HCT116 (cell line): Measurements from ENCODE around the gene IFT88. TPM values are rescaled to one million over a fixed set of nuclear protein-coding genes. Genes with fewer than 3 reads are reported as not detected.
"Not testable (repeated sequence)": the region's sequence is repeated elsewhere in the genome, so short reads cannot be mapped to it uniquely, and the experiment has no call there.

Experiments
- ATAC-seq: fragments of 200-7000 bp; cut with Tn5 transposase; 2 replicates; pipeline ENCODE4 v1.9.1; 2020; ENCODE audit warnings: mild to moderate bottlenecking, moderate library complexity
- BruUV-seq: library from RNA; stranded (reverse); fragments of 400-500 nt; replicated peaks from 2 replicates; lab custom pipeline; 2021; lab: Mats Ljungman, UMichigan
- CTCF ChIA-PET: fragments of 300-600 bp; sonication (Branson Sonifier 250); formaldehyde crosslinking; loops from one replicate; lab custom pipeline; 2021; ENCODE audit warnings: antibody characterized with exemption; lab: Charles Lee
- POLR2A ChIA-PET: fragments of 300-600, 350-600 bp; sonication (Branson Sonifier 250); formaldehyde crosslinking; loops from one replicate; lab custom pipeline; 2021; ENCODE audit warnings: antibody characterized with exemption; lab: Charles Lee
- RAD21 ChIA-PET, 2 experiments: fragments of 300-600 bp; sonication (Branson Sonifier 250); formaldehyde crosslinking; loops; one replicate each; lab custom pipeline; 2023; ENCODE audit warnings: low total read pairs in 2 of 2; ENCODE audit not compliant: uncharacterized antibody in 2 of 2, unreplicated experiment in 2 of 2, low non-redundant PET in 1 of 2; lab: Charles Lee
- DNase-seq: peaks from one replicate; pipeline ENCODE4 v3.0.0-alpha.2; 2010; ENCODE audit warnings: low read depth, low spot score
- H2AFZ ChIP-seq: fragments of 200-600 bp; shearing (Covaris generic), sonication (generic); 2 replicates; pipeline ENCODE4 v1.6.1; 2017; ENCODE audit warnings: low read depth, mixed run types, mixed read lengths, antibody characterized with exemption, low read length; ENCODE audit not compliant: poor library complexity, severe bottlenecking
- H3K27ac ChIP-seq: 2 replicates; pipeline ENCODE4 v1.5.1; 2012; ENCODE audit warnings: low read depth, low read length
- H3K27me3 ChIP-seq: fragments of 200-600 bp; sonication (generic); 2 replicates; pipeline ENCODE4 v1.6.1; 2016; ENCODE audit warnings: mixed run types, low read length, mixed read lengths; ENCODE audit not compliant: insufficient read depth
- H3K36me3 ChIP-seq, 2 experiments: fragments of 200-500 bp in 1 of 2; fragments of 200-600 bp in 1 of 2; sonication (Bioruptor generic) in 1 of 2; sonication (generic) in 1 of 2; 2 replicates each; pipeline versions ENCODE4 v1.5.1 to v1.6.1; 2014 to 2016; ENCODE audit warnings: low read length in 2 of 2, inconsistent platforms in 1 of 2, mixed read lengths in 1 of 2, mixed run types in 1 of 2; ENCODE audit not compliant: insufficient read depth in 2 of 2, control insufficient read depth in 1 of 2
- H3K4me1 ChIP-seq, 2 experiments: fragments of 200-600 bp in 1 of 2; sonication (generic) in 1 of 2; 2 replicates each; pipeline versions ENCODE4 v1.5.1 to v1.6.1; 2012 to 2017; ENCODE audit warnings: low read length in 2 of 2, inconsistent platforms in 1 of 2, mild to moderate bottlenecking in 1 of 2, mixed read lengths in 1 of 2, mixed run types in 1 of 2, moderate library complexity in 1 of 2; ENCODE audit not compliant: insufficient read depth in 2 of 2, control insufficient read depth in 1 of 2
- H3K4me2 ChIP-seq: fragments of 200-600 bp; sonication (generic); 2 replicates; pipeline ENCODE4 v1.6.1; 2017; ENCODE audit warnings: mixed run types, low read length, mixed read lengths
- H3K4me3 ChIP-seq, 2 experiments: fragments of 200-600 bp in 1 of 2; sonication (generic) in 1 of 2; replicated peaks in 1 of 2; 2 replicates each; pipeline ENCODE4 v1.5.1; 2011 to 2016; ENCODE audit warnings: low read length in 2 of 2, control low read depth in 1 of 2, low read depth in 1 of 2, mild to moderate bottlenecking in 1 of 2, mixed read lengths in 1 of 2, mixed run types in 1 of 2
- H3K79me2 ChIP-seq: fragments of 200-600 bp; sonication (generic); 2 replicates; pipeline ENCODE4 v1.6.1; 2017; ENCODE audit warnings: mild to moderate bottlenecking, mixed run types, low read length, moderate library complexity, mixed read lengths; ENCODE audit not compliant: insufficient read depth
- H3K9ac ChIP-seq: fragments of 200-600 bp; sonication (generic); 2 replicates; pipeline ENCODE4 v1.6.1; 2016; ENCODE audit warnings: low read length, mixed read lengths
- H3K9me2 ChIP-seq: fragments of 200-600 bp; sonication (generic), shearing (Covaris generic); 2 replicates; pipeline ENCODE4 v1.6.1; 2017; ENCODE audit warnings: mixed run types, mild to moderate bottlenecking, moderate library complexity; ENCODE audit not compliant: insufficient read depth
- H3K9me3 ChIP-seq, 2 experiments: fragments of 200-500 bp in 1 of 2; fragments of 200-600 bp in 1 of 2; sonication (Bioruptor generic) in 1 of 2; sonication (generic) in 1 of 2; 2 replicates each; pipeline ENCODE4 v1.6.1; 2014 to 2017; ENCODE audit warnings: low read length in 2 of 2, mixed read lengths in 2 of 2, inconsistent platforms in 1 of 2, low read depth in 1 of 2, mild to moderate bottlenecking in 1 of 2, mixed run types in 1 of 2, moderate library complexity in 1 of 2; ENCODE audit not compliant: control insufficient read depth in 1 of 2, insufficient read depth in 1 of 2
- H4K20me1 ChIP-seq: fragments of 200-600 bp; sonication (generic), shearing (Covaris generic); 2 replicates; pipeline ENCODE4 v1.6.1; 2017; ENCODE audit warnings: mixed run types, mild to moderate bottlenecking, moderate library complexity; ENCODE audit not compliant: insufficient read depth
- CEBPB ChIP-seq: IDR thresholded peaks from 2 replicates; pipeline ENCODE4 v1.6.1; 2012; ENCODE audit warnings: low read depth
- EZH2phosphoT487 ChIP-seq: fragments of 200-600 bp; IDR thresholded peaks from 2 replicates; pipeline ENCODE4 v1.6.1; 2018; ENCODE audit warnings: antibody characterized with exemption, borderline replicate concordance
- FOSL1 ChIP-seq: IDR thresholded peaks from 2 replicates; pipeline ENCODE4 v1.6.1; 2012; ENCODE audit warnings: low read depth
- POLR2AphosphoS5 ChIP-seq: IDR thresholded peaks from 2 replicates; pipeline ENCODE4 v1.6.1; 2011; ENCODE audit warnings: mild to moderate bottlenecking, low read depth, low read length, moderate library complexity
- RAD21 ChIP-seq: IDR thresholded peaks from 2 replicates; pipeline ENCODE4 v1.6.1; 2012; ENCODE audit warnings: low read depth, mild to moderate bottlenecking
- SP1 ChIP-seq: IDR thresholded peaks from 2 replicates; pipeline ENCODE4 v1.6.1; 2012; ENCODE audit warnings: low read depth
- SRF ChIP-seq: IDR thresholded peaks from 2 replicates; pipeline ENCODE4 v1.6.1; 2012; ENCODE audit warnings: low read depth
- intact Hi-C: fragments of 100-400 bp; cut with micrococcal nuclease; formaldehyde crosslinking; loops from 2 replicates; pipeline ENCODE4 v1.10.0; 2022
- total RNA-seq: library from RNA; stranded (reverse); gene quantifications from one replicate; pipeline ENCODE4 v1.2.1, GENCODE V29; 2021; ENCODE audit not compliant: unreplicated experiment
- TF ChIP-seq, protein P1 (sequence below), 3 experiments: fragments of 200-600 bp in 1 of 3; sonication (generic) in 1 of 3; IDR thresholded peaks in 2 of 3; conservative IDR thresholded peaks in 1 of 3; 2 replicates each; pipeline ENCODE4 v1.5.1; 2012 to 2017; ENCODE audit warnings: low read depth in 2 of 3, low read length in 2 of 3, antibody characterized with exemption in 1 of 3, borderline replicate concordance in 1 of 3, control low read depth in 1 of 3, mild to moderate bottlenecking in 1 of 3, mixed read lengths in 1 of 3, mixed run types in 1 of 3, moderate library complexity in 1 of 3; ENCODE audit not compliant: insufficient read depth in 1 of 3
- TF ChIP-seq, protein P2 (sequence below): IDR thresholded peaks from 2 replicates; pipeline ENCODE4 v1.6.1; 2012; ENCODE audit warnings: low read depth

Gene IFT88
- total RNA-seq, 1 experiment from 2014 or later = 13.1 TPM

DNA sequence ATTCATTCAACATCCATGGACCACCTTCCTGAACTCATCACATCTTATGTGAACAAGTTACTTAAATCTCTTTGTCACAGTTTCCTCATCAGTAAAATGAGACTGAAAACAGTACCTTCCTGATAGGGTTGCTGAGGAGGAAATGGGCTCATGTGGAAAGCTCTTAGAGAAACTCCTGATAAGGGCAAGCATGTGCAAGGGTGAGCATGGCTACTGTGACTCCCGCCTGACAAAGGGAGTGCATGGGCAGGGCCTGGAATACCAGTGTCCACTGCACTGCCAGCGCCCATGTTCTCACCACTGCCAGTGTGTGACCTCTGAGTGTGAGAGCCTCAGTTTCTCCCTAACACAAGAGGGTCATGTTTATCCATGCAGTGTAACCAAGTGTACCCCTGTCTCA lies 109.3 kb downstream of the IFT88 start (continued):
- TF ChIP-seq SRF = no peak

DNA sequence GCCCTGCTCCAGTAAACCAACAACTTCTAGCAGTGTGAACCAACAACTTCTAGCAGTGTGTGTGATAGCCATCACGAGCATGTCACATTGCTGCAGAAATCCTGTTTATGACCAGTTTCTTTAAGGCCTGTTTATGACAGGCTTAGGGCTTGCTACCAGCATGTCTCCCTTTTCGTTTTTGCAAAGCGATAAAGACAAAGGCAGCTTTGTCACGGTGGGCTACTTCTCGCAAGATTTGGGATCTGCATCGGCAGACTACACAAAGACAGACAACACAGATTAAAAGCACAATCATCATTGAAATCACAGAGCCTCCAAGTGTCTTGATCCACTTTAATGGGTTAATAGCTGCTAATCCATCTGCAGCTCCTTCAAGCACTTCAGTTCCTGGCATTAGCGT lies 111.6 kb downstream of the IFT88 start:
- H3K4me1 ChIP-seq, DNase-seq, H3K9ac ChIP-seq, H3K9me2 ChIP-seq, H3K36me3 ChIP-seq, H3K79me2 ChIP-seq, H4K20me1 ChIP-seq, RAD21 ChIA-PET, H3K4me3 ChIP-seq, H3K27me3 ChIP-seq, POLR2A ChIA-PET, ATAC-seq, H3K27ac ChIP-seq, H3K4me2 ChIP-seq, intact Hi-C loops, H3K9me3 ChIP-seq, CTCF ChIA-PET, H2AFZ ChIP-seq, BruUV-seq: not testable (repeated sequence)

DNA sequence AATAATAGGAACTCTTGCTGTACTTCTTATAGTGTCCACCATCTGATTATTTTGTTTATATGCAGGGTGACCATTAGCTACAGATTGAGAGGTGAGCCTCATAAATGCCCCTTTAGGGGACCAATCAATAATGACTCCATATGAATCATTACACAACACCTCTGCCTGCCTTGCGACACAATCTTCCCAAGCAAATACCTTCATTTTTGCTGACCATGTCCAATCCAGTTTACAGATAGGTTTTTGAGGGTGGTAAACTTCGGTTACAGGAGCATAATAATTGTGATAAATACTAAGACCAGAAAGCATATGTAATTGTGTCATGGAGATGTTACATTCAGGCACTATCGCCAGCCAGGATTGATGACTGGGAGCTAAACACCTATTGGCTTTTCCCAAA lies 112.9 kb downstream of the IFT88 start:
- no TSS peak for BruUV-seq
- ChIA-PET RAD21 (no interaction called here), CTCF (no interaction called here), POLR2A (no interaction called here)
- no peak overlapping the region for H3K27ac ChIP-seq
- no peak for DNase-seq
- H3K27me3 ChIP-seq = no peaks in the 10 kb centered on the region
- TF ChIP-seq CEBPB (no peak), FOSL1 (no peak), RAD21 (no peak), POLR2AphosphoS5 (no peak), SP1 (no peak), EZH2phosphoT487 (no peak)
- TF ChIP-seq, protein P1, sequence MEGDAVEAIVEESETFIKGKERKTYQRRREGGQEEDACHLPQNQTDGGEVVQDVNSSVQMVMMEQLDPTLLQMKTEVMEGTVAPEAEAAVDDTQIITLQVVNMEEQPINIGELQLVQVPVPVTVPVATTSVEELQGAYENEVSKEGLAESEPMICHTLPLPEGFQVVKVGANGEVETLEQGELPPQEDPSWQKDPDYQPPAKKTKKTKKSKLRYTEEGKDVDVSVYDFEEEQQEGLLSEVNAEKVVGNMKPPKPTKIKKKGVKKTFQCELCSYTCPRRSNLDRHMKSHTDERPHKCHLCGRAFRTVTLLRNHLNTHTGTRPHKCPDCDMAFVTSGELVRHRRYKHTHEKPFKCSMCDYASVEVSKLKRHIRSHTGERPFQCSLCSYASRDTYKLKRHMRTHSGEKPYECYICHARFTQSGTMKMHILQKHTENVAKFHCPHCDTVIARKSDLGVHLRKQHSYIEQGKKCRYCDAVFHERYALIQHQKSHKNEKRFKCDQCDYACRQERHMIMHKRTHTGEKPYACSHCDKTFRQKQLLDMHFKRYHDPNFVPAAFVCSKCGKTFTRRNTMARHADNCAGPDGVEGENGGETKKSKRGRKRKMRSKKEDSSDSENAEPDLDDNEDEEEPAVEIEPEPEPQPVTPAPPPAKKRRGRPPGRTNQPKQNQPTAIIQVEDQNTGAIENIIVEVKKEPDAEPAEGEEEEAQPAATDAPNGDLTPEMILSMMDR (IDR thresholded peaks at IDR 0.05 in 2 of 3, conservative IDR thresholded peaks at IDR 0.05 in 1 of 3; ENCODE audit: borderline replicate concordance in 1 of 3, insufficient read depth in 1 of 3, low read depth in 2 of 3, low read length in 2 of 3) = no peak
- TF ChIP-seq, protein P2, sequence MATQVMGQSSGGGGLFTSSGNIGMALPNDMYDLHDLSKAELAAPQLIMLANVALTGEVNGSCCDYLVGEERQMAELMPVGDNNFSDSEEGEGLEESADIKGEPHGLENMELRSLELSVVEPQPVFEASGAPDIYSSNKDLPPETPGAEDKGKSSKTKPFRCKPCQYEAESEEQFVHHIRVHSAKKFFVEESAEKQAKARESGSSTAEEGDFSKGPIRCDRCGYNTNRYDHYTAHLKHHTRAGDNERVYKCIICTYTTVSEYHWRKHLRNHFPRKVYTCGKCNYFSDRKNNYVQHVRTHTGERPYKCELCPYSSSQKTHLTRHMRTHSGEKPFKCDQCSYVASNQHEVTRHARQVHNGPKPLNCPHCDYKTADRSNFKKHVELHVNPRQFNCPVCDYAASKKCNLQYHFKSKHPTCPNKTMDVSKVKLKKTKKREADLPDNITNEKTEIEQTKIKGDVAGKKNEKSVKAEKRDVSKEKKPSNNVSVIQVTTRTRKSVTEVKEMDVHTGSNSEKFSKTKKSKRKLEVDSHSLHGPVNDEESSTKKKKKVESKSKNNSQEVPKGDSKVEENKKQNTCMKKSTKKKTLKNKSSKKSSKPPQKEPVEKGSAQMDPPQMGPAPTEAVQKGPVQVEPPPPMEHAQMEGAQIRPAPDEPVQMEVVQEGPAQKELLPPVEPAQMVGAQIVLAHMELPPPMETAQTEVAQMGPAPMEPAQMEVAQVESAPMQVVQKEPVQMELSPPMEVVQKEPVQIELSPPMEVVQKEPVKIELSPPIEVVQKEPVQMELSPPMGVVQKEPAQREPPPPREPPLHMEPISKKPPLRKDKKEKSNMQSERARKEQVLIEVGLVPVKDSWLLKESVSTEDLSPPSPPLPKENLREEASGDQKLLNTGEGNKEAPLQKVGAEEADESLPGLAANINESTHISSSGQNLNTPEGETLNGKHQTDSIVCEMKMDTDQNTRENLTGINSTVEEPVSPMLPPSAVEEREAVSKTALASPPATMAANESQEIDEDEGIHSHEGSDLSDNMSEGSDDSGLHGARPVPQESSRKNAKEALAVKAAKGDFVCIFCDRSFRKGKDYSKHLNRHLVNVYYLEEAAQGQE = no peak
- intact Hi-C loops = no loop called here
- H3K36me3 ChIP-seq = no peaks in the 10 kb centered on the region
- H2AFZ ChIP-seq = no peak overlapping the region
- no peak for ATAC-seq
- H3K9ac ChIP-seq = no peak overlapping the region
- no peaks in the 10 kb centered on the region for H3K9me3 ChIP-seq
- H3K4me2 ChIP-seq = no peak overlapping the region
- H4K20me1 ChIP-seq = no peaks in the 10 kb centered on the region
- H3K4me3 ChIP-seq = no peak overlapping the region
- H3K79me2 ChIP-seq = no peaks in the 10 kb centered on the region
- H3K9me2 ChIP-seq = no peaks in the 10 kb centered on the region
- no peaks in the 10 kb centered on the region for H3K4me1 ChIP-seq
